Nucleus accumbens (tissue), 56 donors: ENCODE measurements around the gene CWC27.
A peak's percentile ranks its signal among the peaks of the same experiment; 100 is the strongest.

Experiments used
- DNase-seq, 56 donors: peaks; one replicate each; lab custom pipeline; 2025; lab: John Stamatoyannopoulos, UW

The CWC27 gene

DNA sequence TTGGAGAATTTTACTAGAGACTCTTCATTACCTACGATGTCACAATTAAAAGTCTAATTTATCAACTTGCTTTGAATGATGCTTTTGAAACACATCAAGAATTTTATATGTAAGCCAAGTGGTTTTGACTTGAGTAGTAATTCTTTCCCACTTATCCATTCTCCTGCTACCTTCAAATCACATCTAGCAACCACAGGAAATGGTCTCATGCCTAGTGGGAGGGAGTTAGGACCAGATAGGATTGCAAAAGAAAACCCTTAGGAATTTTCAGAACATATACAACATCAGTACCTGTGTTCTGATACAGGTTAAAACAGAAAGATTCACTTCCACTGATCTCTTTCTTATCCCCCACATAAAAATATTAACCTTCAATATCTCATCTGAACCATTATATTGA, 260.4 kb downstream of the CWC27 start:
- DNase-seq: no peak

- no peak for DNase-seq
Observed at GRCh38 chr5:65030056-65030455, 261.3 kb downstream of the CWC27 start.

- no peak for DNase-seq
Observed at GRCh38 chr5:65032250-65032649, 263.5 kb downstream of the CWC27 start.

DNA sequence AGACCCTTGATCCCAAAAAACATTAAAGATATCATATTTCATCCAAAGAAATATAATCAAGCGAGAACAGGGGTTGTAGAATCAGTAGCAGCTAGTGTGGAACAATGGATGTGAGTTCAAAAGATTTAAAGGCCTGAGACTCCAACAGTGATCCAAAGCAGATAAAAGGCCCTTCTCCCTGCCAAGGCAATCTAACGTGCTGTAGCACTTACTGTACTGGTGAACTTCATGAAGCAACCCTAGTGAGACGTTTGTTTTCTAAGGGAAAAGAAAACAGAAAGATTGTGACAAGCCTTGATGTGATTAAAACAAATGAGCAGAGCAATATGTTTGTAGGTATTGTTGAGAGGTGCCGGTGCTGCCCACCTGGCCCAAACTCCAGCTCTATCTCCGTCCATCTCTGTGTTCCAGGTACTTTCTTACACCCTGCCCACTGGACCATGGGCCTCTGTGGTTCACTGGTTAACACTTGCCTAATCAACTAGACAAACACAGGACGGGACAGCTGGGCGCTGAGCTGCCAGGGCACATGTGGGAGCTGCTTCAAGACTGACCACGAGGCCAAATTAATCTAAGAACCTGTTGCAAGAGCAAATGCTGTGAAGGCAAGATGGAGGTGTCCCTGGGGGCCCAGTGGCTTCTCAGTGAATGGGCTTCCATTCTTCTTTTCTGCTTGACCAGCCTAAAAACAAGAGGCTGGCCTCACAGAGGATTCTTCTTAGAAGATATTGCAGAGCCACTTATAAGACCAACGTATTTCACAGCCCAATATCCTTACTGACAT, 265.5 kb downstream of the CWC27 start:
- no peak for DNase-seq

- peak in 1 of 56 donors; percentile 49 for DNase-seq
Observed at GRCh38 chr5:65034813-65035209, 266.1 kb downstream of the CWC27 start.

- peak in 55 of 56 donors; percentile 33 to 92 (median 80) for DNase-seq
Observed at GRCh38 chr5:65035211-65036206, 266.8 kb downstream of the CWC27 start.

- DNase-seq: no peak
Observed at GRCh38 chr5:65037831-65038815, 269.4 kb downstream of the CWC27 start.

DNA sequence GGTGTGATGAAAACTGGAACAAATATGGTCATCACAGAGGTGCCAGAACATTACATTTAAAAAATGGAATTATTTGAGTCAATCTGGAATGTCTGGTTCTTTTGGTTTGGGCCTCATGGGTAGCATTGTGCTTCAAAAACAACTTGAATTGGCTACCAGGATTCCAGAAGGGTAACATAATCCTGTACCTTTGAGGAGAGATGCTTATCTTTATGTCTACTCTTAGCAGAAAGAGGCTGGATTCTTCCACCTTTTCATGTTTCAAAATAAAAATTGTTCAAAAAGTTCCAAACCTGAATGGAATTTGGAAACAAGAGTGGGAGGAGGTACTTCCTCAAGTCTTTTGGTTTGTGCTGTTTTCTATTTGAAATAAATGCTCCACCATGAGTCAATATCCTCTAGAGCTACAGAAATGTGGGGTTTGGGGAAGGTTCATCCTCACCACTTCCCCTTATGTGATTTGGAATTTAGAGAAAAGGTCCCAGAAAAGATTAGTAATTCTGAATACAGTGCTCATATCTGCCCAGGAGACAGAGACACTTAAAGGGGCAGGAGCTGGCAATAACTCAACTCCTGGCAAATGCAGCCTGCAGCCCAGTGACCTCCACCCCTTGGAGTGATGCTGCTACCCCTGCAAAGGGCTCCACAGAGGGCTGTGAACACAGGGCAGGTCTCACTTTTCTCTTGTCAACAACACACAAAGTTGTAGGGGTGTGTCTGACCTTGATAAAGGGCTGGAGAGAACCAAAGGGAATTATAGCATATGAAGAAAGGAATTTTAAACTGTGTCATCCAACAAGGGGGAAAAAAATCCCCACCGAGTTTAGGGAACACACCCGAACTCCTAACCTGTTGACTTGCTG, 272.8 kb downstream of the CWC27 start:
- no peak for DNase-seq

GRCh38 chr5:65043843-65044359, 275.2 kb downstream of the CWC27 start:
- DNase-seq: no peak

DNA sequence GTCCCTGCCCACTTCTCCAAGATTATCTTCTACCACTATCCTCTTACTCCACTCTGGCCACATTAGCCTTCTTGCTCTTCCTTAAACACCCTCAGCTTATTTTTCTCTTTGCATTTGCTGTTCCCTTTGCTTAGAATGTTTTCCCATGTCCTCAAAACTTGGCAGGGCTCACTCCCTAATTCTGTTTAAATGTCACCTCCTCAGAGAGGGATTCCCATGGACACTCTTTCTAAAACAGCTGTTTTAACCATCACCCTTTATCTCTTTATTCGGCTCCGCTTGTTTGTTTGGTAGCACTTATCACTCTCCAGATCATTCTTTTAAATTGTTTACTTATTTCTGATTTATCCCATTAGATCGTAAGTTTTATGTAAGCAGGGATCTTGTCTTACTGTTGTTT, 278.5 kb downstream of the CWC27 start:
- DNase-seq: no peak

GRCh38 chr5:65047948-65048690, 279.4 kb downstream of the CWC27 start:
- DNase-seq: no peak

DNA sequence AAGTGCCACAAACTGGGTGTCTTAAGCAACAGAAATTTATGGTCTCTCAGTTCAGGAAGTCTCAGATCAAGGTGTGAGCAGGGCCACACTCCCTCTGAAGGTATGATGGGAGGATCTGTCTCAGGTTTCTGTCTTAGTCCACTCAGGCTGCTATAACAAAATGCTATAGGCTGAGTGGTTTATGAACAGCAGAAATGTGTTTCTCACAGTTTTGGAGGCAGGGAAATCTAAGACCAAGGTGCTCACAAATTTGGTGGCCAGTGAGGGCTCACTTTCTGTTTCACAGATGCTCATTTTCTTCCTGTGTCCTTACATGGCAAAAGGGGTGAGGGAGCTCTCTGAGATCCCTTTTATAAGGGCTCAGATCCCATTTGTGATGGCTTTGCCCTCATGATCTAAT, 281.4 kb downstream of the CWC27 start:
- no peak for DNase-seq

DNA sequence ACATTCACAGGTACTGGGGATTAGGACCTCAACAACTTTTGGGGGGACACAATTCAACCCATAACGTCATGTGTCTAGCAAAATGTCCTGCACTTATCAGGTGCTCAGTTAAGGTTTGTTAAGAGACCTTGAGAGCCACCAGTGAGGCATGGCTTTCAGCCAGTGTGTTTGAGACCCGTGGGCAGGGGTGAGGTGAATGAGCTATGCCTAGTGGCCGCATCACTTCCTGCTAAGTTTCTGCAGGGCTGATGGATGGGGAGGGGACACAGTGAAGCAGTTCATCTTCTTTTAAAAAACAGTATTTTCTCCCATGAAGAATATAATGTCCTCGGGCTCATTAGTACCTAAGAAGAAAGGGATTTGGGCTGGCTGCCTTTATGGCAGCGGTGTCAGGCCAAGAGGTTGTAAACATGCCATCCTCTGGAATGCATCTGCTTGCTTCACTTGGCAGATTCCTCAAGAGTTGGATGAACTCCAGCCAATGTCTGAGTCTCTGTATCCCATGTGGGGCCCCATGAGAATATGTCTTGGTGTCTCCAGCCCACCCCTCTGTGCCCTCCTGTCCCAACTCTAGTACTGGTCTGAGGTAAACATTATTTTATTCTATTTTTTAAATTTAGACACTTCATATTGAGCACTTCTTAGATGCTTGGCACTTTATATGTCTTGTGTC, 282.2 kb downstream of the CWC27 start:
- no peak for DNase-seq

GRCh38 chr5:65055938-65056337, 287.2 kb downstream of the CWC27 start:
- no peak for DNase-seq

GRCh38 chr5:65059681-65060598, 291.2 kb downstream of the CWC27 start:
- no peak for DNase-seq

GRCh38 chr5:65061250-65061973, 292.7 kb downstream of the CWC27 start:
- no peak for DNase-seq
